Measurements from ENCODE around the gene MRPL10. TPM values are rescaled to one million over a fixed set of nuclear protein-coding genes. Genes with fewer than 3 reads are reported as not detected.
A peak's percentile ranks its signal among the peaks of the same experiment; 100 is the strongest.

MRPL10 gene
- total and polyA plus RNA-seq, 2 of the 8 experiments (the other 6 are each of a cell fraction or from before 2014, with no cell fraction given) = 85.3 to 214 TPM

DNA sequence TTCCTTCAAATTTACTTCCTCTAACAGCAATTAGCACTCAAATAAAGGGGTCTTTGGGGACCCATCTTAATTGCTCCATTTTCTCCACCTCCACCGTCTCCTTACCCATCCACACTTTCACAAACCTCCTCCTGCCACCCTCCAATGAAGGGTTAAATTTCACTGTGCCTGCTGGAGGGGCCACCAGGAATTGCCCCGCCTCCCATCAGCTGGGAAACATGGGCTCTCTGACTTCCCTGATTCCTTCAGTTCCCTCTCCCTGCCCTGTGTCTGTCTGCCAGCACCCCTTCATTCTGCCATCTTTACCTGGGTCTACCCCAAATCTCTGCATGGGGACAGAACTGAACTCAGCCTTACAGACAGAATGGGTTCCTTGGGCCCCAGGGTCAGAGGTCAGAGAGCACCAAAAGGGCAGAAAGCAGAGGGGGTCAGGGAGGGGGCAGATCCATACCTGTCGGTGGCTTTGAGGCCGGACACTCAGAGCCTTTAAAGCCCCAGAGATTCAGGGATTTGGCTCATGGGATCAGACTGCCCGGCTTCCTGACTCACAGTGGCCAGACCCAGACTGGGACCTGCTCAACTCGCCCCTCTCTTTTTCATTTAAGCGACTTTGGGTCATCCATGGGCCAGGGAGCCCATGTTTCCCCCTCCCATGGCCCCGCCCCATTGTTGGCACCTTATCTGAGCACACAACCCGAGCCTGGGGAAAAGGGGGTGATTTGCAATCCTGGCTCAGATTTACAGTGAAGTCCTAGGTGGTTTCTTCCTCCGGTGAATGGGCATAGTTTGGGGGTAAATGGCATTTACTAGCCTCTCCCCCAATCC lies 47.1 kb upstream of the MRPL10 start:
- no peak overlapping the region; a peak in 1 of 4 replicates for H3K4me2 ChIP-seq (ENCODE audit: insufficient read depth in 1 of 2, low read depth in 2 of 2, low read length in 2 of 2)

More for the DNA sequence above, 47.1 kb upstream of the MRPL10 start:
- no peak overlapping the region for H3K56ac ChIP-seq (replicated peaks; ENCODE audit: insufficient read length, low read depth, low read length)
- H3K27me3 ChIP-seq (replicated peaks in 1 of 4; ENCODE audit: control insufficient read depth in 3 of 4, extremely low read depth in 1 of 4, insufficient read depth in 3 of 4, low read length in 3 of 4) = peaks cover 0 to 4% (median 2%) of the 10 kb centered on the region in 4 experiments; a peak in 2 of 7 replicates
- no peak overlapping the region for H3K4ac ChIP-seq (replicated peaks; ENCODE audit: insufficient read length, low read depth, low read length)
- no peak overlapping the region for H3K14ac ChIP-seq (ENCODE audit: insufficient read length)
- no peaks in the 10 kb centered on the region for H3K9me3 ChIP-seq (ENCODE audit: insufficient read depth in 2 of 2, low read depth in 1 of 2, low read length in 1 of 2)
- no peak overlapping the region for H2BK15ac ChIP-seq (ENCODE audit: low read length)
- no peak overlapping the region for H3K9ac ChIP-seq (replicated peaks in 1 of 4; ENCODE audit: extremely low read depth in 1 of 4, low read depth in 3 of 4, low read length in 3 of 4)
- FAIRE-seq = no peak
- no peak overlapping the region for H4K91ac ChIP-seq (replicated peaks; ENCODE audit: insufficient read length, low read length)
- H3K23ac ChIP-seq (ENCODE audit: insufficient read length) = no peak overlapping the region
- H2BK20ac ChIP-seq (ENCODE audit: low read length) = no peak overlapping the region
- WGBS, 2 experiments (ENCODE audit: extremely low coverage in 1 of 2, insufficient coverage in 1 of 2, insufficient read length in 1 of 2, insufficient replicate concordance in 2 of 2, low coverage in 1 of 2, low lambda C conversion rate in 2 of 2, missing lambda C conversion rate in 1 of 2) = 72% methylated on average over 10 of the region's 10 CpGs; no CpG with 5 or more reads in 1 of the 2 experiments
- no peak overlapping the region for H2BK120ac ChIP-seq (replicated peaks; ENCODE audit: low read depth, low read length)
- POLR2A ChIA-PET (ENCODE audit: partially characterized antibody) = interaction anchor here (1.2 to 1.4 kb wide), 3 partner anchors 17 to 31 kb away, joined by 3 to 7 read pairs (median 5); partner anchors contain the start of gene SP6
- H2AK5ac ChIP-seq (ENCODE audit: low read depth, low read length) = no peak overlapping the region
- no peak for DNase-seq (ENCODE audit: low read depth in 1 of 2, low spot score in 2 of 2)
- H2BK5ac ChIP-seq (ENCODE audit: low read depth, low read length) = no peak overlapping the region
- H3K79me1 ChIP-seq (ENCODE audit: low read depth, low read length) = no peaks in the 10 kb centered on the region
- peaks cover 7 to 29% (median 16%) of the 10 kb centered on the region in 4 experiments for H3K4me1 ChIP-seq (replicated peaks in 1 of 4; ENCODE audit: control insufficient read depth in 3 of 4, insufficient read depth in 4 of 4, low read length in 3 of 4)
- no peak overlapping the region for H4K5ac ChIP-seq (ENCODE audit: insufficient read length, low read depth, low read length)
- H3K4me3 ChIP-seq (ENCODE audit: extremely low read depth in 1 of 4, insufficient read depth in 2 of 4, low read depth in 3 of 4, low read length in 4 of 4) = no peak overlapping the region
- no peaks in the 10 kb centered on the region for H3K79me2 ChIP-seq (ENCODE audit: control insufficient read depth in 1 of 2, insufficient read depth in 2 of 2, low read length in 2 of 2)
- no peak overlapping the region for H3K27ac ChIP-seq (ENCODE audit: low read depth, low read length)
- no peak overlapping the region for H2BK12ac ChIP-seq (ENCODE audit: low read depth, low read length)
- peak overlapping the region; percentile 47; the same call in 1 of the 2 replicates for H4K8ac ChIP-seq (ENCODE audit: extremely low read depth, insufficient read depth, low read length)
- H2AFZ ChIP-seq (ENCODE audit: low read length) = no peak overlapping the region
- no peaks in the 10 kb centered on the region for H3K23me2 ChIP-seq (ENCODE audit: low read depth, low read length)
- H4K20me1 ChIP-seq (replicated peaks in 1 of 2; ENCODE audit: control insufficient read depth in 1 of 2, insufficient read depth in 2 of 2, low read length in 2 of 2) = no peaks in the 10 kb centered on the region
- H3K18ac ChIP-seq (ENCODE audit: extremely low read depth, low read length) = peak overlapping the region; percentile 71; the same call in 1 of the 2 replicates
- CTCF ChIA-PET (ENCODE audit: partially characterized antibody) = interaction anchor here (0.6 to 18.8 kb wide), 3 partner anchors 29 to 201 kb away, joined by 3 to 1206 read pairs (median 4); partner anchors contain the start of genes SCRN2 and SP6
- TF ChIP-seq GABPA (IDR thresholded peaks at IDR 0.05; ENCODE audit: borderline replicate concordance, insufficient read depth, low read length) = no peak
- TF ChIP-seq ASH2L (IDR thresholded peaks at IDR 0.05; ENCODE audit: low read length) = peak; percentile 5
- H3K36me3 ChIP-seq (ENCODE audit: control insufficient read depth in 2 of 4, insufficient read depth in 4 of 4, low read length in 3 of 4) = no peaks in the 10 kb centered on the region

All from H1 (cell line).